AG20443 (cell line): Measurements from ENCODE around the gene RNF214.

Experiments used
- DNase-seq: peaks from one replicate; pipeline ENCODE4 v3.0.0; 2012; ENCODE audit warnings: low spot score, mixed read lengths

RNF214 gene

DNA sequence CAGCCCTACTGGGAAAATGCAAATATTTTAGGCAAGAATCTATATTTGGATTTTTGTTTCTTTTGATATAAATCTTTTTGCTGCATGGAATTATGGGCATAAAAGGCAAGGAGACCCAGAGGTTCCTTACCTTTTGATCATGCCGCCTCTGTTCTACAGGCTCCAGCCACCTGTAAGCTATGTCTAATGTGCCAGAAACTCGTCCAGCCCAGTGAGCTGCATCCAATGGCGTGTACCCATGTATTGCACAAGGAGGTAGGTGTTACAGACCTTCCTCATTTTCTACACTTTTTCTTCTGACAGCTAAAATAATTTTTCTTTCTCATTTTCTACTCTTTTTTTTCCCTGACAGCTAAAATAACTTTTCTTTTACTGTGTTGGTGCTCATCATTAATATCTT, 50.5 kb downstream of the RNF214 start:
- no peak for DNase-seq

GRCh38 chr11:117284053-117284452, 51.6 kb downstream of the RNF214 start:
- no peak for DNase-seq

DNA sequence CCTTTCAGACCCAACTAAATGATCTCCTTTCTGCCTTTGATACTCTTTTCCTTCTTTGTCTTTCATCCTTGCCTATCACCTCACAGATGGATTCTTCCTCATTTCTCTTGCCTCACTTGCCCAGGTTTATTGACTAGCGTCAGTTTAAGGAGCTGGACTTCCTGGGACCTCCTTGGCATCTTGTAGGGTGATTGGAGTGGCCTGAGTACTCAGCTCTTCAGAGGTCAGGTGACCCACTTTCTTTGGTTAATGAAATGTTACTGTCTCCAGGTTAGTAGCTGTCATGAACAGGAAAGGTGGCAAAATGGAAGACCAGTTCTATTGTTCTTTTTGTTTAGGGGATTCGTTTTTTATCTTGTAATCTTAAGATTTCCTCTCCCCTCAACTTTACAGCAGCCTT, 54.1 kb downstream of the RNF214 start:
- no peak for DNase-seq

DNA sequence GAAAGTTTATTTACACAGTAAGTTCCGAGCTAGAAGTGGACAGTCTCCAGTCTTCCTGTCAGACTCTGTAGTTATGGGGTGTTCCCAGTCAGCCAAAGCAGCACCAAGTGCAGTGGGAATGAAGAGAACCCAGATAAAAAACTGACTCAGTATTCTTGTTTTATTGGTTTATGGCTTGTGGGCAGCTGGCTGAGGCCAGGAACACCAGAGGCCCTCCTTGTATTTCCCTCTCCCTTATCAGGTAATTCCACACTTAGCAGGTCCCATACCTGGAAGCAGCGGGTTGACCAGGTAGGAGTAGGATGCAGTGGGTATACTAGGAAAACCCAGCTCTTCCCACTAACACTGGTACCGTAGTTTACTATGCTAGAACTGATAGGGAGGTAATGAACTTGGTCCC, 55.2 kb downstream of the RNF214 start:
- no peak for DNase-seq

GRCh38 chr11:117289795-117290194, 57.3 kb downstream of the RNF214 start:
- no peak for DNase-seq

DNA sequence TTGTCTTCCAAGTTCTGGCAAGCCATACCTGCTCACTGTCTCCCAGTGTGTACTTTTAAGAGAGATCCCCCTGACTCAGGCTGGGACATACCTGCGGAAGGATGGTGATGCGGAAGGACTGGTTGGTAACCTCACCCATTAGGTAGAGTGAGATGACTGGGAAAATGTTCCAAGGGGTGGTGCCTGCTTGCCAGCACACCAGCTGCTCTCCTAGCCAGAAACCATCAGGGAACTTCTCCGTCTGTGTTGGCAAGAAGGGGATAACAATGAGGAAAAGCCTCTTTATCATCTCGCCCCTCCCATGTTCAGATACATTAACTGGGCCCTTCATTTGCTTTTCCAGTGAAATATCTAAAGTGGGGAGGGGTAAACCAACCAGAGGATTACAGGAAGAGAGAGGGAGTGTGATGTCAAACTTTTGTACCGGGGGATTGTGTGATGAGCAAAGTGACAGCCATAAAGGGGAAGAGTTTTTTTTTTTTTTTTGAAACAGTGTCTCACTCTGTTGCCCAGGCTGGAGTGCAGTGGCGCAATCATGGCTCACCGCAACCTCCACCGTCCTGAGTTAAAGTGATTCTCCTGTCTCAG, 58.4 kb downstream of the RNF214 start, which contains the start of gene BACE1-AS:
Gene BACE1-AS, plus strand, starts transcription at position 538 of the 588 bp plus-strand sequence.
- no peak for DNase-seq

DNA sequence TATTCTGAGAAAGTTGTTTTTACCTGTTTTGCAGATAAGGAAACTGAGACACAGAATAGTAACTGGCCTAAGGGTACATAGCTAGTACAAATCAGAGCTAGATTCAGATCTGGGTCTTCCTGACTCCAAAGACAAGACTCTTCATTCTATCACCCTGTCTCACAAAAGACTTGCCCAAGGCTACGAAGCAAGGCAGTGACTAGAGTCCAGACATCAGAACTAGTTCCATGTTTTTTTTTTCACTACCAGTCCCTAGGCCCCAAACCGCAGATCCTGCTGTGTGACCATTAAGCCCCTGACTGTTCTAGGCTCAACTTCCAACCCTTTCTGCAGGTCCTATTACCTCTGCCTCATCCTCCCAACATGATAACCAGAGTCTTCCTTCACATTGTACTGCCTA, 60.1 kb downstream of the RNF214 start:
- no peak for DNase-seq

DNA sequence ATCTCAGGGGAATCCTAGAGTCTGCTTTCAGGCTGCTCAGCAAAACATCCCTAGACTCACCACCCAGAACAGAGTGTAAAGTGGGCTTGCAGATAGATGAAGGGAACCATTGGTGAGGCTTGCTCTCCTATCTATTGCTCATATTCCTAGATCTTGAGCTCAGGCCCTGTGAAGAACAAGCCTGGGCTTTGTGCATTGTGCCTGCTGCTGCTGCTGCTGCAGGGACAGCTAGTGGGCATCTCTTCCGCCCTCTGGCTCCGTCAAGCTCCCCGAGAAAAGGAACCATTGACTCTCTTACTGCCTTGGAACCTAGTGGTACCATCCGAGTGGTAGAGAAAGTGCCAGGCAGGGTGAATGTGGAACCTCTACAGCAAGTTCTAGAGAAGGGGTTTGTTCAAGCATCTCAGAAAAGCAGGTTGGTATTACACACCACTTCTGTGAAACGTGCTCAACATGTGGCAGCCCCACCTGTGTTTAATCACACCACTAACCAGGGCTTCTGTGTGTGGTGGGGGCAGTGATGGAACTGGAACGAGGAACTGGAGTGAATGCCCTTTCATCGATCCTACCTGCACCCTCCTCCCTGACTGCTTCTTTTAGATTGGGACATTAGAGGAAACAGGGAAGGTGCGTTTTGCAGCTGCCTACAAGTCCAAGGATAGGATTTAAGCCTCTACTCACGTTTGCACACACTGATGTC, 63.1 kb downstream of the RNF214 start:
- DNase-seq = no peak

DNA sequence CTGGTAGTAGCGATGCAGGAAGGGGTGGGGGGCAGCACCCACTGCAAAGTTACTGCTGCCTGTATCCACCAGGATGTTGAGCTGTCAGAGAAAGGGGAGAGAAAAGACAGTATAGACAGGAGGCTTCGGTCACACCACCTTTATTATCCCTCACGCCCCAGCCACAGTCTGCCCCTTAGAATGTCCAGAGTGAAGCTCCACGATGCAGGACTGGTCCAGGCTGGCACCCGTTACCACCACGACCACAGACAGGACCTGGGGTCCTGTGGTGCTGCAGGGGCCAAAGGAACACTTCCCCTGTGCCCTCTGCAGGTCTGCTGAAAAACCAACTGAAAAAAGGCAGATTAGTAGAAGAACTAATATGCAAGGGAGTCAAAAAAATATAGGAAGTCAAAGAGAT, 64.4 kb downstream of the RNF214 start:
- no peak for DNase-seq

- no peak for DNase-seq
Observed at GRCh38 chr11:117298195-117298594, 65.7 kb downstream of the RNF214 start.

GRCh38 chr11:117299351-117300282, 67.1 kb downstream of the RNF214 start:
- peak; percentile 3 for DNase-seq

- peak; percentile 37 for DNase-seq
Observed at GRCh38 chr11:117300283-117300663, 67.8 kb downstream of the RNF214 start.

GRCh38 chr11:117300773-117301172, 68.3 kb downstream of the RNF214 start:
- DNase-seq = no peak

GRCh38 chr11:117302228-117302627, 69.8 kb downstream of the RNF214 start:
- no peak for DNase-seq

DNA sequence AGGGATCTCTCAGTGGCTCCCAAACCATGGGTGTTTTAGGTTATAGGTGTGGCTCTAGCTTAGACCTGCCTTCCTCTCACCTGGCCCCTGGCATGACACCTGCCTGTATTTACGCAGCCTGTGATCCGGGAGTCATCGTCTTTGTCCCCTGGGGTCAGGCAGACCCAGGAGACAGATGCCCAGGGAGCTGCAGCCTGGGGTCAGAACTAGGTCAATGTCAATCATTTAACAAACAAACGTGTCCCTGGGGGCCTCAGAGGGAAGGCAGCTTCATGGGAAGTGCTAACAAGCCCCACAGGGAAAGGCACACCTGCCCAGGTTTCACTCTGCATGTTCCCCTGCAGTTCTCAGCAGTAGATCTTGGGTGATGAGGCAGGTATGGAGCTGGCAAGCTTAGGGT, 70.6 kb downstream of the RNF214 start:
- DNase-seq = no peak

GRCh38 chr11:117303646-117304315, 71.3 kb downstream of the RNF214 start:
- no peak for DNase-seq

- no peak for DNase-seq
Observed at GRCh38 chr11:117305145-117305544, 72.7 kb downstream of the RNF214 start.

GRCh38 chr11:117309310-117309709, 76.8 kb downstream of the RNF214 start:
- no peak for DNase-seq

DNA sequence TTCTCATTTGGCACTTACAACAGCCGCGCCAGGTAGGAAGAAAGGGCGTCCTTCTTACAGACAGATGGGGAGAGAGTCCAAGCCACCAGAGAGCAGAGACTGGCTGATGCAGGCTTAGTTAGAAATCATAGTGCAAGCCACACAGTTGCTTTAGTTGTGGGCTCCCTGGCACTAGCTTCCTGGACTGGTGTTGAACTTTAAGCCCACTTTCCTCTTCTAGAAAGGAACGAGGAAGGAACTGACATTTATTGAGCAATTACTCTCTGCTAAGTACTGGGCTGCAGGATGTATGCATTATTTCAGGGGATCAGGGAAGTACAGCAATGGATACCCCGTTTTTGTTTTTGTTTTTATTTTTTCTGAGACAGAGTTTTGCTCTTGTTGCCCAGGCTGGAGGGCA, 80.6 kb downstream of the RNF214 start:
- no peak for DNase-seq

DNA sequence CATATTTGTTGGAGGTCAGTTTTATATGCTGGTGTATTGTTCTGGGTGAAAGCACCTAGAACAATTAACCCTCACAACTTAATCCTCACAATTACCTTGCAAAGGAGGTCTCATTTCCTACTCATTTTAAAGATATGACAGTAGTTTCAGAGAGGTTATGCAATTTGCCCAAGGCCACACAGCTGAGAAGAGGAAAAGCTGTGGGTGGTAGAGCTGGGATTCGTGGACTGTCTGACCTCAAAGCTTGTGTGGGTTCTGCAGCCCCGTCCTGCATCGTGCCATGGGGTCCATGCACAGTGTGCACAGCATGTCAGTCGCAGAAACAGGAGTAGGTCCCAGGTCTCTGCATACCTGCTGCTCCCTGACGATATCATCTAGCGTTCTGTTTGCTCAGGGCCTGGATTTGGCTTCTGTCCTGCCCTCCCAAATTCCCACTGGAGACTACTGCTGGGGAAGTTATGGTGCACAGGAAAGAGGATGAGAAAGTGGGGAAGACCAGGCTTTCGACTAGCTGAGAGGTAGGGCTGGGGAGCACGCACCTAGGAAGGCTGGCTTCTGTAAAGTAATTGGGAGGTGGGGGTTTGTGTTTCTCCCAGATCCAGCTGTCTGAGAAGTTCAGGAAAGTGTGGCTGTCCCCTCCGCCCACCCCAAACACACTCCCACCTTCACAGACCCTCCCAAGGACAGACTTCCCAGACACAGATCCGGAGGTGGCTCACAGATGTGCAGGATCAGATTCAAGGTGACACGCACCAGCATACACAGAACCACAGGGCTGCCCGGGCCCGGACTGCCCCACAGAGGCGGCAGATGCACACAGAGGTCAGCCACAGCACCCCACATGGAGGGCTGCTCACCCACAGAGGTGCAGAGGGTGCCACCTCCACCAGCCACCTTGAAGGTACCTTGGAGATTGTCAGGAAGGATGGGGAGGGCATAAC, 81.6 kb downstream of the RNF214 start:
- DNase-seq = no peak

DNA sequence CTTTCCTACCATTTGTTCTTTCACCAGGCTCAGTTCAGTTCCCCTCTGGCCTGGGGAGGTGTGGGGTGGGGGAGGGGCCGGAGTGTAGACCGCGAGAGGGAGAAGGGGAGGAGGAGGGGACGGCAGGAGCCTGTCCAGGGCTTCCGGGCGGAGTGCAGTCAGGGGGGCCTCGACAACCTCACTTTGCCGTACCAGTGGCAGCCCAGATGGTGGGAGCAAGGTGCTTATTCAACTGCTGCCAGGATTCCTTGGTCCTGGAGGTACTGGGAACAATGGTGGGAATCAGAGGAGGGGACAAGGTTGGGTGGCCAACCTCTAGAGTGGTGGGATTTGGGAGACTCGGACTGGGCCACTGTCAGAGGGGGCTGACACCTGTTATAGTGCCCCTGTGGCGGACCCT, 82.4 kb downstream of the RNF214 start:
- no peak for DNase-seq
